HFFc6 (cell line): ENCODE measurements around the gene FRMD3. TPM values are rescaled to one million over a fixed set of nuclear protein-coding genes. Genes with fewer than 3 reads are reported as not detected.
A peak's percentile ranks its signal among the peaks of the same experiment; 100 is the strongest.

Source experiments
- DNase-seq: peaks from one replicate; pipeline ENCODE4 v3.0.0-alpha.2; 2018
- H3K27ac Mint-ChIP-seq: 2 replicates; pipeline ENCODE4 v1.8.0; 2020; ENCODE audit warnings: mild to moderate bottlenecking, mixed read lengths
- H3K27me3 Mint-ChIP-seq: 2 replicates; pipeline ENCODE4 v1.8.0; 2021; ENCODE audit warnings: mild to moderate bottlenecking, moderate library complexity, mixed read lengths; ENCODE audit not compliant: insufficient read depth
- H3K36me3 Mint-ChIP-seq: 2 replicates; pipeline ENCODE4 v1.8.0; 2021; ENCODE audit warnings: low read depth, mixed read lengths
- H3K4me1 Mint-ChIP-seq: 2 replicates; pipeline ENCODE4 v1.8.0; 2020; ENCODE audit warnings: low read depth, mixed read lengths
- H3K4me3 Mint-ChIP-seq: 2 replicates; pipeline ENCODE4 v1.8.0; 2020; ENCODE audit warnings: mild to moderate bottlenecking, moderate library complexity, mixed read lengths
- H3K9me3 Mint-ChIP-seq: 2 replicates; pipeline ENCODE4 v1.8.0; 2020; ENCODE audit warnings: mild to moderate bottlenecking, mixed read lengths
- CTCF ChIP-seq: fragments of 200-600 bp; sonication (generic); IDR thresholded peaks from 2 replicates; pipeline ENCODE4 v1.5.0; 2021; ENCODE audit warnings: antibody characterized with exemption, mild to moderate bottlenecking
- total RNA-seq, 6 experiments: library from RNA; stranded (reverse); fragmentation: NEBNext Ultra II Directional; extraction: Animal tissue kit (Norgen Biotek cat#: 25700); gene quantifications; 2 replicates in 1 of 6; 3 replicates in 5 of 6; pipeline ENCODE4 v1.2.3, GENCODE V29; 2021

FRMD3 gene
- total RNA-seq, 6 experiments from 2014 or later: 4.0 to 14.9 (median 12.7) TPM

GRCh38 chr9:83503866-83504265 is 34.3 kb downstream of the FRMD3 start:
- no peak overlapping the region for H3K27ac Mint-ChIP-seq
- H3K4me3 Mint-ChIP-seq: no peak overlapping the region
- H3K9me3 Mint-ChIP-seq: no peaks in the 10 kb centered on the region
- no peak for TF ChIP-seq CTCF
- peaks cover 11% of the 10 kb centered on the region for H3K36me3 Mint-ChIP-seq
- peaks cover 75% of the 10 kb centered on the region for H3K4me1 Mint-ChIP-seq
- no peak for DNase-seq
- H3K27me3 Mint-ChIP-seq: peaks cover 3% of the 10 kb centered on the region

DNA sequence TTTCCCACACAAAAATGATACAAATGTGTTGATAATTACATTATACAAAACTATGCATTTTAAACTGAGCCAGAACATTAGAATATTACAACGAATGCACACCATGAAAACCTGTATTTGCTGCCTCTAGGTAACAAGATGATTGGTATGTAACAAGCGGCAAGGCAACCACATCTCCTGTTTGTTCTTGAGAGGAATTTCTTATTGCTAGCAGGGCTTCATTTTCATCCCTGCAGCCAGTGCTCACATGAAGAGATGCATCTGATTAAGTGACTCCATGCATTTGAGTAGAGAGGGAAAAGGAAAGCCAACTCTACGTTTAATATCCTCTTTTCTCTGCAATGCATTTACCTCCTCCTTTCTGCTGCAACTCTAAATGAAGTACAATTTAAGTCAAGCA is 36.6 kb downstream of the FRMD3 start:
- H3K36me3 Mint-ChIP-seq: peaks cover 18% of the 10 kb centered on the region
- peaks cover 3% of the 10 kb centered on the region for H3K27me3 Mint-ChIP-seq
- peak; percentile 8 for DNase-seq
- peaks cover 74% of the 10 kb centered on the region for H3K4me1 Mint-ChIP-seq
- peak overlapping the region; percentile 65; the same call in 1 of the 2 replicates for H3K4me3 Mint-ChIP-seq
- peak overlapping the region; percentile 80 for H3K27ac Mint-ChIP-seq
- no peaks in the 10 kb centered on the region for H3K9me3 Mint-ChIP-seq
- TF ChIP-seq CTCF: no peak

- Mint-ChIP-seq H3K27me3 (peaks cover 3% of the 10 kb centered on the region; the same call in 1 of the 2 replicates), H3K27ac (no peak overlapping the region), H3K9me3 (no peaks in the 10 kb centered on the region), H3K4me3 (no peak overlapping the region), H3K36me3 (peaks cover 15% of the 10 kb centered on the region), H3K4me1 (peaks cover 80% of the 10 kb centered on the region)
- TF ChIP-seq CTCF: no peak
- no peak for DNase-seq
Observed at GRCh38 chr9:83497441-83497840, 40.8 kb downstream of the FRMD3 start.

GRCh38 chr9:83491995-83492394 is 46.2 kb downstream of the FRMD3 start:
- peak overlapping the region; percentile 80 for H3K27ac Mint-ChIP-seq
- no peaks in the 10 kb centered on the region for H3K9me3 Mint-ChIP-seq
- peaks cover 5% of the 10 kb centered on the region; the same call in 1 of the 2 replicates for H3K36me3 Mint-ChIP-seq
- no peak overlapping the region; the same call in 1 of the 2 replicates for H3K4me3 Mint-ChIP-seq
- H3K4me1 Mint-ChIP-seq: peaks cover 67% of the 10 kb centered on the region
- H3K27me3 Mint-ChIP-seq: no peaks in the 10 kb centered on the region
- no peak for TF ChIP-seq CTCF
- no peak for DNase-seq

DNA sequence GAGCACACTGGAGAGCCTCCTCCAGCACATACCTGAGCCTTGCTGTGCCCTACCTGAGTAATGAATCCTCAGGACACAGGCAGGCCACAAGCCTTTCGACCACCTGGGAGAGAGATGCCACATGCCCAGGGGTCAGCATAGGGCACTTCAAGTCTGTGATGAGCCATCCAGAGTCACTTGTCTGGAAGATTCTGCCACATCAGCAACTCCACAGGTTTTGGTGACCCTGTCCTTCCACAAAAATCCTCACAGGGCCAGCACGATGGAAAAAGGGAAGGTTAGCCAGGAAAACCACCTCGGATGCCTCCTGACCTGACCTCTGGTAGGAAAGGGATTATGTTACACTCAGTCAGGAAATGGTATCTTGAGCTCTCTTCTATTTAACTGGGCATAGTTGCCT is 46.8 kb downstream of the FRMD3 start:
- peaks cover 64% of the 10 kb centered on the region for H3K4me1 Mint-ChIP-seq
- H3K4me3 Mint-ChIP-seq: no peak overlapping the region; the same call in 1 of the 2 replicates
- no peaks in the 10 kb centered on the region for H3K9me3 Mint-ChIP-seq
- no peak for DNase-seq
- H3K36me3 Mint-ChIP-seq: peaks cover 2% of the 10 kb centered on the region; the same call in 1 of the 2 replicates
- no peak for TF ChIP-seq CTCF
- H3K27me3 Mint-ChIP-seq: no peaks in the 10 kb centered on the region
- peak overlapping the region; percentile 80 for H3K27ac Mint-ChIP-seq

DNA sequence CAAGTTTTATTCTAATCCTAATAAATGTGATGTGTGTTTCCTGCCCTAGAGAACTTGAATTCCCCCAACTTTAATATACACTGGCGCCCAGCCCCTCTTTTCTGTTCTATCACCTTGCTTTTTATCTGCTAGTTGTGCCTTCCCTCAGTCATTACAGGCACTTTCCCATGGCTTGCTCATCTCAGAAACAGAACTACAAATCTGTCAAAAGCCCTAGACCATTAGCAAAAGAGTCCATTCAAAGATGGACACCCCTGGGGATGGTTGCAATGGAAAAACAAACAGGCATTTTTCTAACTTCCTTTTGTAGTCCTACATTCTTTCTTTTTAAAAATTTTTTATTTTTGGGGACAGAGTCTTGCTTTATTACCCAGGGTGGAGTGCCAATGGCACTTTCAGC is 48.2 kb downstream of the FRMD3 start:
- DNase-seq: no peak
- TF ChIP-seq CTCF: no peak
- Mint-ChIP-seq H3K27ac (no peak overlapping the region), H3K36me3 (no peaks in the 10 kb centered on the region), H3K27me3 (no peaks in the 10 kb centered on the region), H3K9me3 (no peaks in the 10 kb centered on the region), H3K4me1 (peaks cover 62% of the 10 kb centered on the region), H3K4me3 (no peak overlapping the region)
